ENCODE data around the gene AP4M1.

Gene AP4M1

GRCh38 chr7:100087055-100087750 is 14.2 kb upstream of the AP4M1 start:
- no peak for DNase-seq (ENCODE audit: low read depth in 2 of 2)

- no peak for DNase-seq (ENCODE audit: low read depth in 2 of 2)
These were observed 13.3 kb upstream of the AP4M1 start for GRCh38 chr7:100088095-100088620.

- peak; percentile 64 to 65 for DNase-seq (ENCODE audit: low read depth in 2 of 2)
These were observed 12.6 kb upstream of the AP4M1 start, which contains the start of gene COPS6 for GRCh38 chr7:100088621-100089457. COPS6 (plus strand) TSS chr7:100088969; CDS start chr7:100088991, 22 bp downstream.

- no peak for DNase-seq (ENCODE audit: low read depth in 2 of 2)
These were observed 11.8 kb upstream of the AP4M1 start for GRCh38 chr7:100089458-100090196.

GRCh38 chr7:100090527-100091410 is 10.7 kb upstream of the AP4M1 start:
- DNase-seq (ENCODE audit: low read depth in 2 of 2): no peak

- DNase-seq (ENCODE audit: low read depth in 2 of 2): no peak
These were observed 9.8 kb upstream of the AP4M1 start for GRCh38 chr7:100091411-100092181.

- DNase-seq (ENCODE audit: low read depth in 2 of 2): no peak
These were observed 8.4 kb upstream of the AP4M1 start for GRCh38 chr7:100093054-100093453.

GRCh38 chr7:100093498-100093897 is 7.9 kb upstream of the AP4M1 start:
- no peak for DNase-seq (ENCODE audit: low read depth in 2 of 2)

- DNase-seq (ENCODE audit: low read depth in 2 of 2): no peak
These were observed 7.4 kb upstream of the AP4M1 start for GRCh38 chr7:100093925-100094486.

GRCh38 chr7:100095289-100095688 is 6.2 kb upstream of the AP4M1 start:
- DNase-seq (ENCODE audit: low read depth in 2 of 2): no peak

GRCh38 chr7:100095704-100096103 is 5.7 kb upstream of the AP4M1 start:
- DNase-seq (ENCODE audit: low read depth in 2 of 2): no peak

GRCh38 chr7:100098913-100099312 is 2.5 kb upstream of the AP4M1 start:
- no peak for DNase-seq (ENCODE audit: low read depth in 2 of 2)

- no peak for DNase-seq (ENCODE audit: low read depth in 2 of 2)
These were observed 2.0 kb upstream of the AP4M1 start for GRCh38 chr7:100099452-100099851.

- peak; percentile 76 to 79 for DNase-seq (ENCODE audit: low read depth in 2 of 2)
These were observed 925 bp upstream of the AP4M1 start for GRCh38 chr7:100100420-100101015.

- no peak for DNase-seq (ENCODE audit: low read depth in 2 of 2)
These were observed 1.8 kb downstream of the AP4M1 start for GRCh38 chr7:100102950-100103840.

- DNase-seq (ENCODE audit: low read depth in 2 of 2): no peak
These were observed 4.1 kb downstream of the AP4M1 start for GRCh38 chr7:100105534-100105933.

- DNase-seq (ENCODE audit: low read depth in 2 of 2): no peak
These were observed 5.2 kb downstream of the AP4M1 start for GRCh38 chr7:100106633-100107032.

GRCh38 chr7:100107125-100107737 is 5.8 kb downstream of the AP4M1 start:
- DNase-seq (ENCODE audit: low read depth in 2 of 2): no peak

All from stimulated activated CD8-positive, alpha-beta memory T cell treated with anti-CD3 and anti-CD28 coated beads, Interleukin-15, amount 100 ng/mL, for 4 hours (primary cell).